GM19023 (cell line): Measurements from ENCODE around the gene BCLAF1.
A peak's percentile ranks its signal among the peaks of the same experiment; 100 is the strongest.

Experiments
- ATAC-seq: cut with Tn5 transposase; IDR thresholded peaks from one replicate; pipeline ENCODE4 v1.9.1; 2021; ENCODE audit warnings: mild to moderate bottlenecking, moderate library complexity; ENCODE audit not compliant: unreplicated experiment

Gene BCLAF1, protein sequence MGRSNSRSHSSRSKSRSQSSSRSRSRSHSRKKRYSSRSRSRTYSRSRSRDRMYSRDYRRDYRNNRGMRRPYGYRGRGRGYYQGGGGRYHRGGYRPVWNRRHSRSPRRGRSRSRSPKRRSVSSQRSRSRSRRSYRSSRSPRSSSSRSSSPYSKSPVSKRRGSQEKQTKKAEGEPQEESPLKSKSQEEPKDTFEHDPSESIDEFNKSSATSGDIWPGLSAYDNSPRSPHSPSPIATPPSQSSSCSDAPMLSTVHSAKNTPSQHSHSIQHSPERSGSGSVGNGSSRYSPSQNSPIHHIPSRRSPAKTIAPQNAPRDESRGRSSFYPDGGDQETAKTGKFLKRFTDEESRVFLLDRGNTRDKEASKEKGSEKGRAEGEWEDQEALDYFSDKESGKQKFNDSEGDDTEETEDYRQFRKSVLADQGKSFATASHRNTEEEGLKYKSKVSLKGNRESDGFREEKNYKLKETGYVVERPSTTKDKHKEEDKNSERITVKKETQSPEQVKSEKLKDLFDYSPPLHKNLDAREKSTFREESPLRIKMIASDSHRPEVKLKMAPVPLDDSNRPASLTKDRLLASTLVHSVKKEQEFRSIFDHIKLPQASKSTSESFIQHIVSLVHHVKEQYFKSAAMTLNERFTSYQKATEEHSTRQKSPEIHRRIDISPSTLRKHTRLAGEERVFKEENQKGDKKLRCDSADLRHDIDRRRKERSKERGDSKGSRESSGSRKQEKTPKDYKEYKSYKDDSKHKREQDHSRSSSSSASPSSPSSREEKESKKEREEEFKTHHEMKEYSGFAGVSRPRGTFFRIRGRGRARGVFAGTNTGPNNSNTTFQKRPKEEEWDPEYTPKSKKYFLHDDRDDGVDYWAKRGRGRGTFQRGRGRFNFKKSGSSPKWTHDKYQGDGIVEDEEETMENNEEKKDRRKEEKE

DNA sequence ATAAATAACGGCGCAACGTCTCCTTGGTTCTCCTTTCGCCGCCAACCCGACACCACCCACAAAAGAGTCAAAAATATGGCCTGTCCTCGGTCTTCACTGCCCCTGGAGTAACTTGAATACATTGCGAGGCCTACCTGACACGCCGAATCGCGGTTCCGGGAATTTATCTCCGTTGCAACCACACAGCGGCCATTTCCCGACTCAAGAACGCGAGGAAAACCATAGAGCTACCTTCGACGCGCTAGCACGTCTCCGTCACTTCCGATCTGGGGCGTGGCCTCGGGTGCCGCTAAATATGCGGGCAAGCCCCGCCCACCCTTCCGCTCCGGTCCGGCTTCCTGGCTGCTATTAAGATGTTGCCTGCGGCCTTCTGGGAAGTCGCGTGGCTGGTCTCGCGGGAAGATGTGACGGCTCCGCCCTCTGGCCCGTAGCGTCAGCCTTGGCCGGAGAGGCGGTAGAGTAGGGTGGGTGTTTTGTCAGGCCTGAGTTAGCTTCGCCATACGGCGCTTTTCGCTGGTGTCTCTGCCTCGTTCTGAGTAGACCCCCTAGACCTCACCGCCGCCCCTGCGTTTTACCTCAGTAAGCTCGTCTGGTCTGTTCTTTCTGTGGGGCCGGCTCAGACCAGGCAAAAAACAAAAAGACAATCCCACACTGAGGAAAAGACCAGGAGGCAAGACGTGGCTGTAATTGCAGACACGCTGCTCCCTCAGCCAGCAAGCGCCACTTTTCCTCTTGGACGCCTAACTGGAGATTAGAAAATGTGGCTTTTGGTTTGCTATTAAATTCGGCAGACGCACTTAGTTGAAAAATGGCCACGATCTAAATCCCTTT lies at the start of gene BCLAF1:
TSS of gene BCLAF1 (minus strand) at position 268 of the 831 bp plus-strand sequence. CDS start 9,980 bp downstream, outside the sequence.
- peak; percentile 92 for ATAC-seq

DNA sequence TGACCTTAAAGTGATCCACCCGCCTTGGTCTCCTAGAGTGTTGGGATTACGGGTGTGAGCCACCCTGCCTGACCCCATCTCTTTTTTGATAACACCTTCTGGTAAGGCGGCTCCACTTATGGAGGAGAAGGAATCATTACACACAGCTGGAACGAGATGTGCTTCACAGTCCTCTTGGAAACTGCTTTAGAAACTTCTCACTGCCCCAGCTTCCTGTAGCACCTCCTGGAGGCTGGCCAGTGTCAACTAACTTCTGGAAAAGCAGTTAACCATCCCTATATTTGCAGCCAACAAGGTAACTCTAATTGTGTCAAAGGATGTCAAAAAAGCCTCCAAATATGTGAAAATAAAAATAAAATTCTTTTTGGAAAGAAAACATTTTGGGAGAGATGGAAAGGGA lies 48.8 kb upstream of the BCLAF1 start:
- ATAC-seq, result no peak

DNA sequence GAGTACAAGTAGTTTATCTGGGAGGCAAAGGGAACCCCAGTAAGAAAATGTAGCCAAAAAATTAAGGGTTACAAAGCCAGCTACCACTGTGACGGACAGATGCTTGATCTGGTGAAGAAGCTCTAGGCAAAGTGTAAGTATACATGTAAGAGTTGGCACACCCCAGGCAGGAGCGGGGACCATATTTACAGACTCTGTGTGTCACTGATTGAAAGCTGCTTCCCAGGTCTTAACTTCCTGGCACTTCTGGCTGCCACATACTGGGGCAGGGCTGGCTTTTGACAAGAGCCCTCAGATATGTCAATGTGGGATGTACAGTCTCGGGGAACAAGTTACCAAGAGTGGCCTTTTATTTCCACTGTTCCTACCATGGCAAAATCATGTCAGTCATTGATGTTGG lies 48.0 kb upstream of the BCLAF1 start:
- no peak for ATAC-seq

DNA sequence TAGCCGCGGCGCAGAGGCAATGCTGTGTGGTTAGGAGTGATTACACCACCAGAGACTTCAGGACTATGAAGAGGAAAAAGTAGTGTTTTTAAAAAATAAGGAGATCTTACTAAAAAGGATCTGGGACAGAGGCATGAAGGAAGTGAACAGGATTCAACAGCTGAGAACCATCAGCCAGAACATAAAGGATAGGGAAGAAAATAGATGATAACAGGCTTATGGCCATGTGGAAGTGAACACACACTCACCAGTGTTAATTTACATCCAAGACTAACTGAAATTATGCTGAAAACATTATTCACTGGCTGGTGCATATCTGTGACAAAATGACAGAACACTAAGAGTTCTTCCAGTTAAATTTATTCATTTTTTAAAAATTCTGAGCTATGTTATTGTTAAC lies 47.5 kb upstream of the BCLAF1 start:
- no peak for ATAC-seq

DNA sequence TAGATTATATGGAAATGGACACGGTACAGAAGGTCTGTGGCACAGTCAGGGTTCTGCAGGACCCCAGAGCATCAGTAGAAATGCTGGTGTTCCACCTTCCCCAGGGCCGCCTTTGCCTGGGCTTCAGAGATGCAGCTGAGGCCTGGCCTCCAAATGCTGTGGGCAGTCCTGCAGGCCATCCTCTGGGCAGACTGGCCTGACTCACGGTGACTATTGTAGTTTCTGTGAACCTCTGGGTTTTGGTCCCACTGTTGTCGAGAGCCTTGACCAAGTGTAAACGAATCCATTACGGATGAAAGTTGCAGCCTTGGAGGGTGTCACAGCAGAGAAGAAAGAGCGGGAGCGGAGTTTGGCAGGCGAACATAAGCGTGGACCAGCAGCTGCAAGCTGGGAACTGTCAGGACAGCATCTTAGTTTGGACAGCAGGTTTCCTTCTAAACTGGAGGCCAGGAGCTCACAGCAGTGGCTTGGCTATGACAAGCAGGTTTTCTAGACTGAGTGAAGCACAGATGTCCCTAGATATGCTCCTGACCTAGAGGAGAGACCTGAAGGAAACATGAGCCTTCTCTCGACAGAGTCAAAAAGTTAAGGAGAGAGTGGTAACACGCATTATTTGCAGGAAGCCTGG lies 46.2 kb upstream of the BCLAF1 start:
- ATAC-seq, result no peak

DNA sequence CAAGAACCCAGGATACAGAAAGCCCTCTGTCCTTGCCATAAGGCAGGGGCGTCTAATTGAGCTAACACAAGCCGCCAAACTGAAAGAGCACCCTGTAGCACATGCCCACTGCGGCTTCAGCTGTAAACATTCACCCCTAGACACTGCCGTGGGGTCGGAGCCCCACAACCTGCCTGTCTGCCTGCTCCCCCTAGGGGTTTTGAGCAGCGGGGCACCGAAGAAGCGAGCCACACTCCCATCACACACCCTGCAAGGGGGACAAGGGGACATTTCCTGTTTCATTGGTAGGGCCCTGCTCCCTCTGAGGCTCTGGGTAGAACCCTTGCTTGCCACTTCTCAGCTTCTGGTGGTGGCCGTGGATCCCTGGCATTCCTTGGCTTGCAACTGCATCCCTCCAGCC lies 45.2 kb upstream of the BCLAF1 start:
- no peak for ATAC-seq

DNA sequence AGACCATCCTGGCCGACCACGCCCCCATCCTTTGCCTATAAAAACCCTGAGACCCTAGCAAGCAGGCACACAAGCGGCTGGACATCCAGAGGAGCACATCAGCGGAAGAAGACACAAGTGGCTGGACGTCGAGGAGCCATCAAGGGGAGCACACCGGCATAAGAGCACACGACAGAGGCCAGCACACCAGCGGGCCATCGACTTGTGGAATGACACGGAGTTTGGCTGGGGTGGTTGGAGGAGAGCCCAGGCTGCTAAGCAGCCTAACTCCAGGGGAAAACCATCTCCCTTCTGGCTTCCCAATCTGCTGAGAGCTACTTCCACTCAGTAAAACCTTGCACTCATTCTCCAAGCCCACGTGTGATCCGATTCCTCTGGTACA lies 44.8 kb upstream of the BCLAF1 start:
- no peak for ATAC-seq

DNA sequence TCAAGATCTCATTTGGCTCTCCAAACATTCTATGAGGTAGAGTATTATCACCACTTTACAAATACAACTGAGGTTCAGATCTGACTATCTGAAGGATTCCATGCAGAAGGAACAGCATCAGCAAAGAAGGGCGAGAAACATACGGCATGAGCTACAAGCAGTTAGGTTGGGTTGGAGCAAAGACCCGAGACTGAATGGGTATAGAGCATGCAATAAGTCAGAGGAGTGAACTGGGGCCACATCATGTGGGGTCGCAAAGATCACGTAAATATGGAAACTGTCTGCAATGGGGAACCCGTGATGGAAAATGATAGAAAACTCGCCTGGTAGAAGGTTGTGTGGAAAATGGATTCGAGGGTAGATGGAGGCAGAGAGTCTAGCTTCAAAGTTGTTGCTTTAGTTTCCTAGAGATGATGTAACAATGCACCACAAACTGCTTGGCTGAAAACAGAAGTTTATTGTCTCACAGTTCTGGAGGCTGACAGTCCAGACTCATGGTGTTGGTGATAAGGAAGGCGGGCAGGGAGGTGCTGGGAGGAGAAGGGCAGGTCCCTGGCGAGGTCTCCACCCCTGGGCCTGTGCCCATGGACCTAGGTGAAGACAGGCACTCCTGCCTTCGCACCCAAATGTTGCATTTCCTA lies 44.3 kb upstream of the BCLAF1 start:
- ATAC-seq, result no peak

DNA sequence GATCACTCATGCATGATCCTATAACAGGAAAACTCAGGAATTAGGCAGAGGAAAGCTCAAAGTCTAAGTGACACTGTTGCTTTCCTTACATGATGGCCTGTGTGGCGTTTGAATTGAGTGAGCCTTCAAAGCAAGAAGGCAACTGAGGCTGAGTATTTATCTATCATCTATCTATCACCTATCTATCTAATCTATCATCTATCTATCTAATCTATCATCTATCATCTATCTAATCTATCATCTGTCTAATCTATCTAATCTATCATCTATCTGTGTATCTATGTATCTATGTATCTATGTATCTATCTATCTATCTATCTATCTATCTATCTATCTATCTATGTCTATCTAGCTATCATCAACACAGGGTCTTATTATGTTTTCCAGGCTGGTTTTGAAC lies 41.8 kb upstream of the BCLAF1 start:
- no peak for ATAC-seq

DNA sequence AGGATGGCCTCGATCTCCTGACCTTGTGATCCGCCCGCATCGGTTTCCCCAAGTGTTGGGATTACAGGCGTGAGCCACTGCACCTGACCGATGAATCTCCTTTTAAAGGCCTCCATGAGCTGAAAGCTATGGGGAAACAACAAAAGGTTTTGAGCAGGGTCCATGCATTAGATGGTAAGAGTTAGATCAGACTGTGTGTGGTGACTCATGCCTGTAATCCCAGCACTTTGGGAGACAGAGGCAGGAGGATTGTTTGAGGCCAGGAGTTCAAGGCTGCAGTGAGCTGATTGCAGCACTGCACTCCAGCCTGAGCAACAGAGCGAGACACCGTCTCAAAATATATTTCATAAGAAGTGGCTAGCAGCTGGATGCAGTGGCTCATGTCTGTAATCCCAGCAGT lies 41.0 kb upstream of the BCLAF1 start:
- ATAC-seq, result no peak

DNA sequence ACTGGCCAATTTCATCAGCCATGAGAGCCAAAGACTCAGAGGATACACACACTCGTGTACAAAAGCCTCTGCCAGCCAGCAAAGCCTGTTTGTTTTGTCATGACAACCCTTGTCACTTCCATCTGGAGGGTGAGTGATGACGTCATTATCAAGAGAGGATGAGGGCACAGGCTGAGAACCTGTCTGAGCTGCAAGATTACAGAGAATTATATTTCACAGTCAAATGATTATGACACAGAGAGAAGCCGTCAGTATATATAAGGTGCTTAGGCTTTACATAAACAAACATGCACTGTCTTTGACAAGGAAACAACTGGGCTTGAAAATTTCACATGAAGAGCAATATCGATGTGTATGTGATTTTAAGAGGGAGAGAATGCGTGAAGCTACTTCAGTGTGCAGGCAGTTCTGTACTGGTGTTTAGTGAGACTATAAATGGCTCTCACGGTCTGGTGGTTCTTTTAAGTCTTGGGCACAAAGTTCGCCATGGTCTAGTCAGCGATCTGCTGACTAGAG lies 36.5 kb upstream of the BCLAF1 start:
- no peak for ATAC-seq

DNA sequence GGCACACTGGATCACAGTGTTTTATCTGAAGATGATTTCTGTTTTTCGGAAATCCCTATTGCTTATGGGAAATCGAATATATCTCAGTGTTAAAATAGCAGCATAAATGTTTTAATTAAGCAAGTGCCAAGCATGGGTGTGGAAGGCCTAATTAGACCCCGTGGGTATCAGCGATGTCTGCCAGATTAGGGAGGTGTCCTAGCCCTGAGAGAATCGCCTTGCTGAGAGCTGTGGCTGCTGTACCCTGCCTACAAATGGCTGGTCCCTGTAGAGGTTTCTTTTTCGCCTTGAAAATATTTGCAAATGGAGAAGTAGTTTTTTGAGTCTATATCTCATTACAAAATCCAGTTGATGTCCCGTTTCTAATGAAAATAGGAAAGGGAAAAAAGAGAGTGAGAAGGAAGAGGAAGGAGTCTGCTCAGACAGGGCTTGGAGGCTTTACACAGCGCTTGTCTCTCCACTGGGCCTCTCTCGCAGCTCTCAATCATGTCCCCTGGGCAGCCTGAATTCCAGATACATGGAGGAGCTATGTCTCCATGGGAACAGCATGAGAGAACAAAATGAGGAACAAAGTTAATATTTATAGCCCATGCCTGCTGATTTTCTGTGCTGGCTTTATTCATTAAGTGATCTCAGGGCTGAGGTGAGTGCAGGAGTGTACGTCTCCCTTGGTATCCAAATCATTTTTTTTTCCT lies 35.2 kb upstream of the BCLAF1 start:
- ATAC-seq, result no peak

DNA sequence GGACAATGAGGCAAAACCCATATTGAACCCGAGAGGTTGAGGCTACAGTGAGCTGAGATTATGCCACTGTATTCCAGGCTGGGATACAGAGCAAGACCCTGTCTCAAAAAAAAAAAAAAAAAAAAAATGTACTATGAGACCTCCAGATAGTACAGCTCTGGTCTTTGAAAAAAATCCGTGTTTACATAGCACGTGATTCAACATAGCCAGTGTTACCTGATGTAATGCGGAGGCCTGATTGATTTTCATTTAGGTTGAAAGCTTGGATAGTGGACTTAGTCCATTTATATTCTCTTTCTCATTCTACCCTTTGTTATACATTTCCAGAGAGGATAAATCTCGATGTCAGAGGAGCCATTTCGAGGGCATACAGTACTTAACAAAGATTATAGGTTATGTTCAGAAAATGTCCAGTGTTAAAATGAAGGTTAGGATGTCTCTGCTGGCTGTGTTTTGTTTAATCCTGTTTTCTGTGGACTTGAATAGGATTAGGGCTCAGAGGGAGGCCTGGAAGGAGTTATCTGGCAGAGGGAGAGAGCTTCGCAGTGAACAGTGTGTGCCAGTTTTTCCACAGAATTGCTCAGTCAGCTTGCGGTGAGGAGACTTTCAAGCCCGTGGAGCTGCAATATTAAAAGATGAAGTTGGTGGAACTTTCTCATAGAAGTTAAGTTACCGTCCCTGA lies 33.9 kb upstream of the BCLAF1 start:
- ATAC-seq, result no peak

DNA sequence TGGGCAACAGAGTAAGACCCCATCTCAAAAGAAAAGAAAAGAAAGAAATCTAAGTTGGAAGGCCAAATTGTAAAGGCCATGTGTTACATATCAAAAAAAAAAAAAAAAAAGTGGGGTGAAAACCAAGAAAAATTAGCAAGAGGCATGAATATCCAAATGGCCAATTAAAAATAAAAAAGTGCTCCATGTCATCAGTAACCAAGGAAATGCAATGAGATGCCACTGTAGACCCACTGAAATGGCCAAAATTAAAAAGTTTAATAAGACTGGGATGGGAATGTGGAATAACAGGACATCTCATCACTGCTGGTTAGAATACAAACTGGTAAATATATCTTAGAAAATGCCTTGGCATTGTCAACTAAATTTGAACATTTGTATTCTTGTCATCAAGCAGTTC lies 30.1 kb upstream of the BCLAF1 start:
- no peak for ATAC-seq

DNA sequence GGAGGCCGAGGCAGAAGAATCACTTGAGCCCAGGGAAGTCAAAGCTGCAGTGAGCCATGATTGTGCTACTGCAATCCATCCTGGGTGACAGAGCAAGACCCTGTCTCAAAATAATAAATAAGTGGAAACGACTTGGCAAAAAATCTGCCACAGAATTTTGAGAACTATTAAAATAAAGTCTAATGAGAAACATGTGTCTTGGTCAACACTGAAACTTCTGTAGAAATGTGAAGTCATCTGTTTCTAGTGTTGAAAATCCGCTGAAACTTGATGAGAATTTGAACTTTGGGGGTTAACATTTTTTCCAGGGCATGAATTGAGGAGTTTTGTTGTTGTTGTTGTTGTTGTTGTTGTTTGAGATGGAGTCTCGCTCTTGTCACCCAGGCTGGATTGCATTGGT lies 29.0 kb upstream of the BCLAF1 start:
- ATAC-seq, result no peak

DNA sequence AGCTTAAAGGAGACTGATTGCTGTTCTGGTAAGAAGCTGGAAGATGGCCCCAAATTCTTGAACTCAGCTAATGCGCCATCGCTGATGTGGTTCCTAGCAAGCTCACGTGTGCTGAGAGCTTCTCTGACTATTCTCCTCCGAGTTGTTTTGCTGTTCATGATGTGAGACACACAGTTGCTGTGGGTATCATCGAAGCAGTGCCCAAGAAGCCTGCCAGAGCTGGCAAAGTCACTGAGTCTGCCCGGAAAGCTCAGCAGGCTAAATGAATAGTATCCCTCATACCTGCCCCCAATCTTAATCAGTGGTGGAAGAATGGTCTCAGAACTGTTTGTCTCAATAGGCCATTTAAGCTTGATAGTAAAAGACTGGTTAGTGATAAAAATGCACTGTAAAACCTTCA lies 28.3 kb upstream of the BCLAF1 start:
- no peak for ATAC-seq

DNA sequence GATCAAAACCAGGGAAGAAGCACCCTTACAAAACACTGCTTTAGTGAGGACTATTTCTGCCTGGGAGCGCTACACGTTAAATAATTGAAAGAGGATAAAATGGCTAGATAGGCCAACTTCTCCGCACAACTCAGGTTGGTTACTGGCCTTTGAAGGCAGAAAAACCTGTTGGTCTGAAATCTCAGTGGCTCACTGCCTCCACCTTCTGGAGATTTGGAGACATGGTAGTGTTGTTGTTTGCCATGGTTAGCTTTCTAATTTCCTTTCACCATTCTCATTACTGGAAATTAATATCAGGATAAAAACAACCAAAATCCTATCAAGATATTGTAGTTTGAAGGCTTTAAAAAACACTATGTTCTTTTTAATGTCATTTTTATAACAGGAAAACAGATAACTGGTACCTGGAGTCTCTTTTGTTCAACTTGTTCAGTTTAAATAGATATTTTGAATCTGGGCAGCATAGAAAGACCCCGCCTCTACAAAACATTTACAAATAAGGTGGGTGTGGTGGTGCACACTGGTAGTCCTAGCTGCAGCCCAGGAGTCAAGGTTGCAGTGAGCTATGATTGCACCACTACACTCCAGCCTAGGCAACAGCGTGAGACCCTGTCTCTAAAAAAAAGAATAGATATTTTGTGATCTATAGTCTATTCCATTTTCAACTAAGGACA lies 27.5 kb upstream of the BCLAF1 start:
- no peak for ATAC-seq

DNA sequence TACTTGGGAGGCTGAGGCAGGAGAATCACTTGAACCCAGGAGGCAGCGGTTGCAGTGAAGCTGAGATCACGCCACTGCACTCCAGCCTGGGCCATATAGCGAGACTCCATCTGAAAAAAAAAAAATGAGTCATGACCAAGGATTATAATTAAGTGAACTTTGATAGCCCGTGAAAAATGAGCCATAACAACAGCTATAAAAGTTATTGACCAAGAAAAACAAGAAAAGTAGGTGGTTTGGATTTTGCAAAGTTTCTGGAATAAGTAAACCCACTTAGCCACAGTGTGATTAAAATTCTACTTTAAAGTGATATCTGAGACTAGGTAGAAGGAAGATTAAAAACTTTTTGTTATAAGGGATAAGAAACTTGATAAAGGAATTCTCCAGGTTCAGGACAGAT lies 25.9 kb upstream of the BCLAF1 start:
- ATAC-seq, result no peak
